GM12865 (cell line): ENCODE data around the gene PTPRK.

Experiments
- DNase-seq: peaks from one replicate; pipeline ENCODE4 v3.0.0; 2010; ENCODE audit warnings: low read depth
- H3K4me3 ChIP-seq: 2 replicates; pipeline ENCODE4 v1.5.1; 2011; ENCODE audit warnings: mild to moderate bottlenecking, low read depth, low read length, control low read depth
- CTCF ChIP-seq: IDR thresholded peaks from 2 replicates; pipeline ENCODE4 v1.5.1; 2011; ENCODE audit warnings: low read length, control low read depth, low read depth, inconsistent platforms; ENCODE audit not compliant: insufficient read depth; ENCODE audit errors: missing control alignments

PTPRK gene

GRCh38 chr6:128421788-128422187 lies 98.6 kb downstream of the PTPRK start:
- no peak for DNase-seq
- no peak for TF ChIP-seq CTCF
- no peak overlapping the region for H3K4me3 ChIP-seq

- TF ChIP-seq CTCF = no peak
- no peak overlapping the region for H3K4me3 ChIP-seq
Measured at GRCh38 chr6:128417698-128418097, 102.7 kb downstream of the PTPRK start.

GRCh38 chr6:128415387-128415786 lies 105.0 kb downstream of the PTPRK start:
- DNase-seq = no peak
- H3K4me3 ChIP-seq = no peak overlapping the region
- no peak for TF ChIP-seq CTCF

More at GRCh38 chr6:128417698-128418097, 102.7 kb downstream of the PTPRK start:
- DNase-seq = no peak

GRCh38 chr6:128414943-128415342 lies 105.5 kb downstream of the PTPRK start:
- DNase-seq = no peak
- no peak overlapping the region for H3K4me3 ChIP-seq
- TF ChIP-seq CTCF = no peak

GRCh38 chr6:128413291-128413690 lies 107.1 kb downstream of the PTPRK start:
- no peak for DNase-seq
- H3K4me3 ChIP-seq = no peak overlapping the region
- no peak for TF ChIP-seq CTCF

- TF ChIP-seq CTCF = no peak
- DNase-seq = no peak
- no peak overlapping the region for H3K4me3 ChIP-seq
Measured at GRCh38 chr6:128412680-128413079, 107.7 kb downstream of the PTPRK start.

- no peak overlapping the region for H3K4me3 ChIP-seq
- DNase-seq = no peak
- TF ChIP-seq CTCF = no peak
Measured at GRCh38 chr6:128410584-128410983, 109.8 kb downstream of the PTPRK start.
